GM12878 (cell line): ENCODE data around the gene YWHAG. TPM values are rescaled to one million over a fixed set of nuclear protein-coding genes. Genes with fewer than 3 reads are reported as not detected.

Experiments
- ATAC-seq: fragments of 200-7000 bp; cut with Tn5 transposase; 3 replicates; pipeline ENCODE4 v1.9.1; 2020; ENCODE audit warnings: mild to moderate bottlenecking, moderate library complexity
- BruUV-seq: library from RNA; stranded (reverse); fragments of 400-500 nt; replicated peaks from 2 replicates; lab custom pipeline; 2021; lab: Mats Ljungman, UMichigan
- CTCF ChIA-PET: fragments of 300-600 bp; sonication (Branson Sonifier 250); formaldehyde crosslinking; extraction: SDS; loops from one replicate; lab custom pipeline; 2021; ENCODE audit warnings: inconsistent platforms; lab: Yijun Ruan, JAX
- POLR2A ChIA-PET: fragments of 350-600 bp; formaldehyde crosslinking; extraction: SDS; loops from one replicate; lab custom pipeline; 2021; ENCODE audit warnings: inconsistent platforms; lab: Charles Lee
- RAD21 ChIA-PET: fragments of 300-600 bp; sonication (Branson Sonifier 250); formaldehyde crosslinking; loops from one replicate; lab custom pipeline; 2023; ENCODE audit warnings: antibody characterized with exemption; ENCODE audit not compliant: unreplicated experiment; lab: Charles Lee
- SMC1A ChIA-PET: fragments of 300-600 bp; sonication (Branson Sonifier 250); formaldehyde crosslinking; loops from one replicate; lab custom pipeline; 2023; ENCODE audit not compliant: unreplicated experiment, uncharacterized antibody; lab: Charles Lee
- DNase-seq: peaks from one replicate; pipeline ENCODE4 v3.0.0-alpha.2; 2011; ENCODE audit warnings: low read depth, low spot score
- FAIRE-seq: peaks from 3 replicates; lab custom pipeline; 2011; peaks lifted over from hg19 to GRCh38; lab: Jason Lieb, UNC
- H2AFZ ChIP-seq: 2 replicates; pipeline ENCODE4 v1.6.0; 2011; ENCODE audit warnings: low read depth, low read length, control low read depth; ENCODE audit not compliant: control insufficient read depth
- H3K27ac ChIP-seq: 2 replicates; pipeline ENCODE4 v1.5.1; 2011; ENCODE audit warnings: control low read depth; ENCODE audit not compliant: control insufficient read depth, insufficient read depth
- H3K27me3 ChIP-seq, 2 experiments: replicated peaks in 1 of 2; 2 replicates each; pipeline versions ENCODE4 v1.6.0 to v1.6.1; 2011; ENCODE audit warnings: low read length in 1 of 2; ENCODE audit not compliant: control insufficient read depth in 2 of 2, insufficient read depth in 2 of 2
- H3K36me3 ChIP-seq, 2 experiments: 2 replicates each; pipeline ENCODE4 v1.5.1; 2011; ENCODE audit warnings: low read length in 1 of 2; ENCODE audit not compliant: control insufficient read depth in 2 of 2, insufficient read depth in 2 of 2
- H3K4me1 ChIP-seq: 2 replicates; pipeline ENCODE4 v1.6.1; 2011; ENCODE audit warnings: mild to moderate bottlenecking, low read length, moderate library complexity, mixed read lengths; ENCODE audit not compliant: control insufficient read depth, insufficient read depth
- H3K4me2 ChIP-seq: 2 replicates; pipeline ENCODE4 v1.6.0; 2011; ENCODE audit warnings: control low read depth; ENCODE audit not compliant: control insufficient read depth, insufficient read depth
- H3K4me3 ChIP-seq: fragments of 200-600 bp; sonication (generic); 2 replicates; pipeline ENCODE4 v1.5.1; 2016
- H3K79me2 ChIP-seq: 2 replicates; pipeline ENCODE4 v1.6.0; 2011; ENCODE audit warnings: low read length; ENCODE audit not compliant: control insufficient read depth, insufficient read depth
- H3K9ac ChIP-seq: 2 replicates; pipeline ENCODE4 v1.8.0; 2011; ENCODE audit warnings: low read length, control low read depth, mixed read lengths; ENCODE audit not compliant: control insufficient read depth, insufficient read depth
- H3K9me3 ChIP-seq: replicated peaks from 3 replicates; pipeline ENCODE4 v1.5.1; 2011; ENCODE audit warnings: mild to moderate bottlenecking, low read length; ENCODE audit not compliant: control insufficient read depth, insufficient read depth
- H4K20me1 ChIP-seq: 2 replicates; pipeline ENCODE4 v1.6.0; 2011; ENCODE audit not compliant: control insufficient read depth, insufficient read depth
- CBFB ChIP-seq: IDR thresholded peaks from 2 replicates; pipeline ENCODE4 v1.6.1; 2016; ENCODE audit warnings: antibody characterized with exemption, low read depth
- CEBPB ChIP-seq, 2 experiments: fragments of 150-350 bp in 1 of 2; IDR thresholded peaks; 2 replicates each; pipeline ENCODE4 v1.6.1; 2012 to 2014; ENCODE audit warnings: low read depth in 2 of 2, low read length in 2 of 2, borderline replicate concordance in 1 of 2, inconsistent platforms in 1 of 2
- CTCF ChIP-seq, 3 experiments: IDR thresholded peaks in 2 of 3; conservative IDR thresholded peaks in 1 of 3; 2 replicates each; pipeline ENCODE4 v1.5.1; 2011; ENCODE audit warnings: low read depth in 3 of 3, low read length in 3 of 3, mild to moderate bottlenecking in 3 of 3, control low read depth in 2 of 3, moderate library complexity in 2 of 3, inconsistent platforms in 1 of 3, mixed read lengths in 1 of 3; ENCODE audit not compliant: control insufficient read depth in 2 of 3, insufficient read depth in 1 of 3; ENCODE audit errors: extremely low read depth in 1 of 3
- KLF5 ChIP-seq: fragments of 450-650 bp; IDR thresholded peaks from 2 replicates; pipeline ENCODE4 v1.6.1; 2014; ENCODE audit warnings: mild to moderate bottlenecking; ENCODE audit not compliant: partially characterized antibody
- MAX ChIP-seq: IDR thresholded peaks from 2 replicates; pipeline ENCODE4 v1.6.1; 2012; ENCODE audit warnings: low read depth, low read length, improper control_type of control experiment
- MEF2B ChIP-seq: fragments of 450-650 bp; IDR thresholded peaks from 2 replicates; pipeline ENCODE4 v1.6.1; 2018; ENCODE audit warnings: mild to moderate bottlenecking, moderate library complexity; ENCODE audit not compliant: partially characterized antibody, poor library complexity, severe bottlenecking
- MYB ChIP-seq: fragments of 150-350 bp; IDR thresholded peaks from 2 replicates; pipeline ENCODE4 v1.6.1; 2014; ENCODE audit warnings: mild to moderate bottlenecking, low read depth, low read length, borderline replicate concordance
- NR2F1 ChIP-seq: fragments of 450-650 bp; conservative IDR thresholded peaks from 2 replicates; pipeline ENCODE4 v1.6.1; 2017; ENCODE audit warnings: mild to moderate bottlenecking
- PBX3 ChIP-seq: IDR thresholded peaks from 2 replicates; pipeline ENCODE4 v1.6.1; 2011; ENCODE audit warnings: mild to moderate bottlenecking, low read depth, low read length, moderate library complexity; ENCODE audit not compliant: insufficient replicate concordance
- RELB ChIP-seq: fragments of 450-650 bp; IDR thresholded peaks from 2 replicates; pipeline ENCODE4 v1.6.1; 2017; ENCODE audit warnings: low read depth, mild to moderate bottlenecking, moderate library complexity
- ZNF217 ChIP-seq: fragments of 450-650 bp; IDR thresholded peaks from 2 replicates; pipeline ENCODE4 v1.6.1; 2017; ENCODE audit warnings: antibody characterized with exemption, mild to moderate bottlenecking
- WGBS: methylation state at CpG from one replicate; pipeline ENCODE4 v1.1.6; 2016; ENCODE audit warnings: low lambda C conversion rate; ENCODE audit not compliant: insufficient replicate concordance, insufficient coverage; ENCODE audit errors: missing lambda C conversion rate; 5-methylcytosine and 5-hydroxymethylcytosine counted together
- in situ Hi-C: fragments of 300-500 bp; cut with MboI; formaldehyde crosslinking; loops from 9 replicates; pipeline ENCODE4 v1.14.3; 2018; ENCODE audit warnings: mixed read lengths
- intact Hi-C: fragments of 100-400 bp; cut with micrococcal nuclease; formaldehyde crosslinking; loops from one replicate; pipeline ENCODE4 v1.14.2; 2022; ENCODE audit not compliant: unreplicated experiment
- polyA plus RNA-seq, 11 experiments: library from polyadenylated mRNA; depleted of rRNA in 4 of 11; unstranded in 6 of 11; stranded (reverse) in 5 of 11; fragments of >200 nt; fragmentation: Nextera tagmentation in 4 of 11; fragmentation: Illumina TruSeq in 1 of 11; extraction: Ambion mirVana in 4 of 11; extraction: Trizol in 1 of 11; gene quantifications; 1 replicate in 1 of 11; 2 replicates in 10 of 11; pipeline versions ENCODE4 v1.2.1 to v1.2.3, GENCODE V29; 2011 to 2016; ENCODE audit warnings: inconsistent platforms in 2 of 11, missing spikeins in 2 of 11, low read depth in 1 of 11
- total RNA-seq, 4 experiments: library from RNA; depleted of rRNA in 3 of 4; stranded (reverse); fragments of >200 nt in 3 of 4; fragmentation: Illumina TruSeq in 1 of 4; extraction: Trizol in 1 of 4; gene quantifications; 2 replicates each; pipeline versions ENCODE4 v1.2.1 to v1.2.3, GENCODE V29; 2013 to 2021
- TF ChIP-seq, protein P1 (sequence below): fragments of 450-650 bp; IDR thresholded peaks from 2 replicates; pipeline ENCODE4 v1.6.1; 2016; ENCODE audit warnings: mild to moderate bottlenecking
- TF ChIP-seq, protein P2 (sequence below): fragments of 450-650 bp; IDR thresholded peaks from 2 replicates; pipeline ENCODE4 v1.6.1; 2014; ENCODE audit warnings: mild to moderate bottlenecking

YWHAG gene
- total and polyA plus RNA-seq, 10 of the 15 experiments (the other 5 are each of a cell fraction or from before 2014, with no cell fraction given) = 20.2 to 157 (median 41.3) TPM

GRCh38 chr7:76294344-76295024 is 64.3 kb downstream of the YWHAG start:
- CTCF ChIA-PET = interaction anchor here (12.9 kb wide), 1 partner anchor 21 kb away, joined by 229 read pairs; no protein-coding TSS in a partner anchor
- no peak overlapping the region for H3K9ac ChIP-seq
- no peaks in the 10 kb centered on the region for H3K36me3 ChIP-seq
- DNase-seq (no peak), FAIRE-seq (no peak), ATAC-seq (peak; percentile 75)
- H3K4me3 ChIP-seq = no peak overlapping the region
- WGBS = 43% methylated on average over 19 of the region's 20 CpGs
- intact Hi-C loops = no loop called here
- SMC1A ChIA-PET = interaction anchor here (2.2 to 2.6 kb wide), 2 partner anchors 20 to 23 kb away, joined by 11 to 16 read pairs; no protein-coding TSS in a partner anchor
- RAD21 ChIA-PET = interaction anchor here (1.1 to 1.5 kb wide), 2 partner anchors 19 to 21 kb away, joined by 3 to 6 read pairs; no protein-coding TSS in a partner anchor
- H3K79me2 ChIP-seq = no peaks in the 10 kb centered on the region
- no peak overlapping the region for H3K27ac ChIP-seq
- POLR2A ChIA-PET = interaction anchor here (0.6 to 1.5 kb wide), 4 partner anchors 15 to 140 kb away, joined by 3 to 9 read pairs (median 4); no protein-coding TSS in a partner anchor
- in situ Hi-C loops = no loop called here
- peaks cover 6% of the 10 kb centered on the region for H3K4me1 ChIP-seq
- no TSS peak for BruUV-seq
- no peak overlapping the region for H2AFZ ChIP-seq
- H3K4me2 ChIP-seq = no peak overlapping the region
- H3K9me3 ChIP-seq = no peaks in the 10 kb centered on the region
- H4K20me1 ChIP-seq = no peaks in the 10 kb centered on the region
- no peaks in the 10 kb centered on the region for H3K27me3 ChIP-seq
- TF ChIP-seq CTCF (IDR thresholded peaks at IDR 0.05 in 2 of 3, conservative IDR thresholded peaks at IDR 0.05 in 1 of 3; ENCODE audit: control insufficient read depth in 2 of 3, extremely low read depth in 1 of 3, insufficient read depth in 1 of 3, low read depth in 3 of 3, low read length in 3 of 3) (peak in 2 of 3 experiments; percentile 10 to 15; a peak in 1 of 6 replicates), NR2F1 (0 out of 2 replicates have a peak, but pooled peaks have one; percentile 18), MEF2B (peak; percentile 69), RELB (no peak), PBX3 (peak; percentile 51), KLF5 (no peak), ZNF217 (no peak), MAX (no peak), CEBPB (IDR thresholded peaks at IDR 0.05; ENCODE audit: borderline replicate concordance in 1 of 2, low read depth in 2 of 2, low read length in 2 of 2) (no peak), CBFB (no peak), MYB (no peak)
- TF ChIP-seq, protein P1, sequence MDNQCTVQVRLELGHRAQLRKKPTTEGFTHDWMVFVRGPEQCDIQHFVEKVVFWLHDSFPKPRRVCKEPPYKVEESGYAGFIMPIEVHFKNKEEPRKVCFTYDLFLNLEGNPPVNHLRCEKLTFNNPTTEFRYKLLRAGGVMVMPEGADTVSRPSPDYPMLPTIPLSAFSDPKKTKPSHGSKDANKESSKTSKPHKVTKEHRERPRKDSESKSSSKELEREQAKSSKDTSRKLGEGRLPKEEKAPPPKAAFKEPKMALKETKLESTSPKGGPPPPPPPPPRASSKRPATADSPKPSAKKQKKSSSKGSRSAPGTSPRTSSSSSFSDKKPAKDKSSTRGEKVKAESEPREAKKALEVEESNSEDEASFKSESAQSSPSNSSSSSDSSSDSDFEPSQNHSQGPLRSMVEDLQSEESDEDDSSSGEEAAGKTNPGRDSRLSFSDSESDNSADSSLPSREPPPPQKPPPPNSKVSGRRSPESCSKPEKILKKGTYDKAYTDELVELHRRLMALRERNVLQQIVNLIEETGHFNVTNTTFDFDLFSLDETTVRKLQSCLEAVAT = no peak
- TF ChIP-seq, protein P2, sequence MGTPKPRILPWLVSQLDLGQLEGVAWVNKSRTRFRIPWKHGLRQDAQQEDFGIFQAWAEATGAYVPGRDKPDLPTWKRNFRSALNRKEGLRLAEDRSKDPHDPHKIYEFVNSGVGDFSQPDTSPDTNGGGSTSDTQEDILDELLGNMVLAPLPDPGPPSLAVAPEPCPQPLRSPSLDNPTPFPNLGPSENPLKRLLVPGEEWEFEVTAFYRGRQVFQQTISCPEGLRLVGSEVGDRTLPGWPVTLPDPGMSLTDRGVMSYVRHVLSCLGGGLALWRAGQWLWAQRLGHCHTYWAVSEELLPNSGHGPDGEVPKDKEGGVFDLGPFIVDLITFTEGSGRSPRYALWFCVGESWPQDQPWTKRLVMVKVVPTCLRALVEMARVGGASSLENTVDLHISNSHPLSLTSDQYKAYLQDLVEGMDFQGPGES = no peak
